ENCODE data around the gene C16orf87.

Gene C16orf87

GRCh38 chr16:46797501-46797900, 33.5 kb downstream of the C16orf87 start:
- TF ChIP-seq SP1 (IDR thresholded peaks at IDR 0.05) (no peak), ELF4 (IDR thresholded peaks at IDR 0.05) (no peak), FOXA1 (IDR thresholded peaks at IDR 0.05) (no peak), NFRKB (IDR thresholded peaks at IDR 0.05) (no peak), L3MBTL2 (conservative IDR thresholded peaks at IDR 0.05) (no peak), BHLHE40 (IDR thresholded peaks at IDR 0.05; ENCODE audit: borderline replicate concordance) (no peak)
- POLR2A ChIA-PET, result no interaction called here
- CTCF ChIA-PET, result no interaction called here
- no peak for DNase-seq (ENCODE audit: extremely low spot score)

GRCh38 chr16:46796764-46797269, 34.2 kb downstream of the C16orf87 start:
- ChIA-PET POLR2A (no interaction called here), CTCF (no interaction called here)
- TF ChIP-seq FOXM1 (IDR thresholded peaks at IDR 0.05; ENCODE audit: borderline replicate concordance), result no peak
- no peak for TF ChIP-seq CTBP1 (IDR thresholded peaks at IDR 0.05; ENCODE audit: borderline replicate concordance)
- no peak for TF ChIP-seq SP1 (IDR thresholded peaks at IDR 0.05)
- no peak for TF ChIP-seq ARNT (IDR thresholded peaks at IDR 0.05)
- no peak for TF ChIP-seq ELF4 (IDR thresholded peaks at IDR 0.05)
- no peak for DNase-seq (ENCODE audit: extremely low spot score)

GRCh38 chr16:46793841-46794240, 37.1 kb downstream of the C16orf87 start:
- no peak for TF ChIP-seq ARNT (IDR thresholded peaks at IDR 0.05)
- no peak for TF ChIP-seq ZNF384 (IDR thresholded peaks at IDR 0.05)
- no peak for TF ChIP-seq FOXK2 (IDR thresholded peaks at IDR 0.05)
- no peak for TF ChIP-seq LEF1 (IDR thresholded peaks at IDR 0.05; ENCODE audit: borderline replicate concordance)
- no peak for TF ChIP-seq FOXA1 (IDR thresholded peaks at IDR 0.05)
- POLR2A ChIA-PET, result no interaction called here
- no peak for DNase-seq (ENCODE audit: extremely low spot score)
- CTCF ChIA-PET, result no interaction called here

- ChIA-PET POLR2A (interaction anchor here (1.2 to 1.3 kb wide), 4 partner anchors 44 to 99 kb away, joined by 3 to 8 read pairs (median 4); no protein-coding TSS in a partner anchor), CTCF (no interaction called here)
- TF ChIP-seq ARNT (IDR thresholded peaks at IDR 0.05) (no peak), CTBP1 (IDR thresholded peaks at IDR 0.05; ENCODE audit: borderline replicate concordance) (no peak), ELF4 (IDR thresholded peaks at IDR 0.05) (no peak), FOXM1 (IDR thresholded peaks at IDR 0.05; ENCODE audit: borderline replicate concordance) (no peak), HDGF (IDR thresholded peaks at IDR 0.05; ENCODE audit: borderline replicate concordance) (no peak), L3MBTL2 (conservative IDR thresholded peaks at IDR 0.05) (no peak)
- DNase-seq (ENCODE audit: extremely low spot score), result no peak
Observed at GRCh38 chr16:46790599-46791270, 40.2 kb downstream of the C16orf87 start.

GRCh38 chr16:46789499-46790414, 41.2 kb downstream of the C16orf87 start:
- TF ChIP-seq L3MBTL2 (conservative IDR thresholded peaks at IDR 0.05), result peak; percentile 50; the same call in 1 of the 2 replicates
- TF ChIP-seq ELF4 (IDR thresholded peaks at IDR 0.05), result no peak
- DNase-seq (ENCODE audit: extremely low spot score), result peak; percentile 83
- ChIA-PET POLR2A (interaction anchor here (0.6 to 1.3 kb wide), 8 partner anchors 9 to 104 kb away, joined by 3 to 8 read pairs (median 4); no protein-coding TSS in a partner anchor), CTCF (interaction anchor here (0.5 to 1.0 kb wide), 4 partner anchors 12 to 196 kb away, joined by 3 to 6 read pairs (median 4); no protein-coding TSS in a partner anchor)

GRCh38 chr16:46788891-46789474, 42.0 kb downstream of the C16orf87 start:
- CTCF ChIA-PET, result no interaction called here
- no peak for DNase-seq (ENCODE audit: extremely low spot score)

GRCh38 chr16:46787909-46788308, 43.1 kb downstream of the C16orf87 start:
- DNase-seq (ENCODE audit: extremely low spot score), result no peak
- ChIA-PET CTCF (no interaction called here), POLR2A (interaction anchor here (0.7 kb wide), 1 partner anchor 48 kb away, joined by 3 read pairs; no protein-coding TSS in a partner anchor)
- TF ChIP-seq PKNOX1 (IDR thresholded peaks at IDR 0.05) (no peak), TARDBP (IDR thresholded peaks at IDR 0.05) (no peak), BHLHE40 (IDR thresholded peaks at IDR 0.05; ENCODE audit: borderline replicate concordance) (no peak), L3MBTL2 (conservative IDR thresholded peaks at IDR 0.05) (no peak), NFRKB (IDR thresholded peaks at IDR 0.05) (no peak), ZNF384 (IDR thresholded peaks at IDR 0.05) (no peak; the same call in 1 of the 2 replicates), SP1 (IDR thresholded peaks at IDR 0.05) (no peak), LEF1 (IDR thresholded peaks at IDR 0.05; ENCODE audit: borderline replicate concordance) (no peak), FOXK2 (IDR thresholded peaks at IDR 0.05) (no peak), ARNT (IDR thresholded peaks at IDR 0.05) (no peak), FOXA1 (IDR thresholded peaks at IDR 0.05) (no peak), SUZ12 (IDR thresholded peaks at IDR 0.05) (no peak), CTBP1 (IDR thresholded peaks at IDR 0.05; ENCODE audit: borderline replicate concordance) (no peak), ELF4 (IDR thresholded peaks at IDR 0.05) (no peak)

More at GRCh38 chr16:46788891-46789474, 42.0 kb downstream of the C16orf87 start:
- POLR2A ChIA-PET, result no interaction called here
- TF ChIP-seq FOXK2 (IDR thresholded peaks at IDR 0.05), result no peak
- no peak for TF ChIP-seq PKNOX1 (IDR thresholded peaks at IDR 0.05)
- no peak for TF ChIP-seq FOXM1 (IDR thresholded peaks at IDR 0.05; ENCODE audit: borderline replicate concordance)
- TF ChIP-seq HDGF (IDR thresholded peaks at IDR 0.05; ENCODE audit: borderline replicate concordance), result no peak
- no peak for TF ChIP-seq SUZ12 (IDR thresholded peaks at IDR 0.05)
- TF ChIP-seq L3MBTL2 (conservative IDR thresholded peaks at IDR 0.05), result no peak
- no peak for TF ChIP-seq NFRKB (IDR thresholded peaks at IDR 0.05)
- no peak for TF ChIP-seq TARDBP (IDR thresholded peaks at IDR 0.05)
- TF ChIP-seq ZNF384 (IDR thresholded peaks at IDR 0.05), result no peak
- no peak for TF ChIP-seq CTBP1 (IDR thresholded peaks at IDR 0.05; ENCODE audit: borderline replicate concordance)
- no peak for TF ChIP-seq SP1 (IDR thresholded peaks at IDR 0.05)
- no peak for TF ChIP-seq LEF1 (IDR thresholded peaks at IDR 0.05; ENCODE audit: borderline replicate concordance)
- TF ChIP-seq ELF4 (IDR thresholded peaks at IDR 0.05), result no peak
